ENCODE results near the gene RAB34. TPM values are rescaled to one million over a fixed set of nuclear protein-coding genes. Genes with fewer than 3 reads are reported as not detected.
A peak's percentile ranks its signal among the peaks of the same experiment; 100 is the strongest.

RAB34 gene
- polyA plus RNA-seq, 2 of the 4 experiments (the other 2 are of a cell fraction): 211 to 288 TPM

DNA sequence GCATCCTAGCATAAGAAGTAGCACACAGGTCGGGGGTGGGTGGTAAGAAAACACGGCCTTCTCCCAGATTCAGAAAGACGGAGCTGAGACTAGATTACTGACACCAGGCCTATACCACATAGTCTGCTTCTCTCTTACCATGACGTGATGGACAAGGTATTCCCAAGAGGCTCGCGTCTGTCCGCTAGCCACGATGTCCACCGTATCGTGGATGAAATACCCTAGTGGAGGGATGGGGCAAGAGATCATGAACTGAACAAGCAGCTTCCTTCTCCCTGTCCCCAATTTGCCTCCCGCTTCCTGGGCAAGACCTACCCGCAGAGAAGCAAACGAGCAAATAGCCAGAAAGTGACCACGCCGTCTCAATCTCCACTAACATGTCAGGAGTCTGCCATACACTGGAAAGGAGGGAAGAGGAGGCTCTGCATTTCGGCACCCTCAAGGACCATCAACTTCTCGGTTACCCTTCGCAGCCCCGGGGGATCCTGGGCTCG, 7.5 kb upstream of the RAB34 start (continued):
- no peak for TF ChIP-seq ATOH8 (CRISPR knock-in tag; IDR thresholded peaks at IDR 0.05; ENCODE audit: low read depth)
- TF ChIP-seq TP53 (CRISPR knock-in tag; IDR thresholded peaks at IDR 0.05): no peak; the same call in 1 of the 2 replicates
- no peak for TF ChIP-seq ELK1 (IDR thresholded peaks at IDR 0.05; ENCODE audit: low read depth, low read length)
- TF ChIP-seq BHLHE40 (IDR thresholded peaks at IDR 0.05; ENCODE audit: low read depth, low read length): no peak
- no peak for TF ChIP-seq CBX8 (IDR thresholded peaks at IDR 0.05)
- TF ChIP-seq SREBF2 (IDR thresholded peaks at IDR 0.05): no peak
- no peak for TF ChIP-seq MYC (IDR thresholded peaks at IDR 0.05; ENCODE audit: borderline replicate concordance, low read length)
- TF ChIP-seq CEBPB (IDR thresholded peaks at IDR 0.05): no peak; a peak in 1 of 4 replicates
- TF ChIP-seq RFX5 (IDR thresholded peaks at IDR 0.05): no peak
- TF ChIP-seq USF2 (IDR thresholded peaks at IDR 0.05): no peak
- TF ChIP-seq JUN (IDR thresholded peaks at IDR 0.05): peak; percentile 27 to 84; a peak in 4 of 5 replicates
- TF ChIP-seq NPAS2 (CRISPR knock-in tag; IDR thresholded peaks at IDR 0.05; ENCODE audit: borderline replicate concordance): no peak
- TF ChIP-seq MAFK (IDR thresholded peaks at IDR 0.05; ENCODE audit: partially characterized antibody): no peak
- no peak; the same call in 1 of the 2 replicates for TF ChIP-seq GATA3 (IDR thresholded peaks at IDR 0.05; ENCODE audit: borderline replicate concordance)
- TF ChIP-seq KDM5A (IDR thresholded peaks at IDR 0.05): no peak
- TF ChIP-seq HDAC2 (IDR thresholded peaks at IDR 0.05): no peak
- TF ChIP-seq POLR2AphosphoS2 (conservative IDR thresholded peaks at IDR 0.05; ENCODE audit: low read length): peak; percentile 86
- TF ChIP-seq PHF8 (IDR thresholded peaks at IDR 0.05; ENCODE audit: borderline replicate concordance, low read depth): no peak
- TF ChIP-seq, protein P1, sequence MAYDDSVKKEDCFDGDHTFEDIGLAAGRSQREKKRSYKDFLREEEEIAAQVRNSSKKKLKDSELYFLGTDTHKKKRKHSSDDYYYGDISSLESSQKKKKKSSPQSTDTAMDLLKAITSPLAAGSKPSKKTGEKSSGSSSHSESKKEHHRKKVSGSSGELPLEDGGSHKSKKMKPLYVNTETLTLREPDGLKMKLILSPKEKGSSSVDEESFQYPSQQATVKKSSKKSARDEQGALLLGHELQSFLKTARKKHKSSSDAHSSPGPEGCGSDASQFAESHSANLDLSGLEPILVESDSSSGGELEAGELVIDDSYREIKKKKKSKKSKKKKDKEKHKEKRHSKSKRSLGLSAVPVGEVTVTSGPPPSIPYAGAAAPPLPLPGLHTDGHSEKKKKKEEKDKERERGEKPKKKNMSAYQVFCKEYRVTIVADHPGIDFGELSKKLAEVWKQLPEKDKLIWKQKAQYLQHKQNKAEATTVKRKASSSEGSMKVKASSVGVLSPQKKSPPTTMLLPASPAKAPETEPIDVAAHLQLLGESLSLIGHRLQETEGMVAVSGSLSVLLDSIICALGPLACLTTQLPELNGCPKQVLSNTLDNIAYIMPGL (CRISPR knock-in tag; IDR thresholded peaks at IDR 0.05; ENCODE audit: borderline replicate concordance): no peak
- TF ChIP-seq TFCP2L1 (CRISPR knock-in tag; IDR thresholded peaks at IDR 0.05): peak; percentile 85
- TF ChIP-seq EHMT2 (IDR thresholded peaks at IDR 0.05; ENCODE audit: low read depth): no peak
- TF ChIP-seq RAD21 (conservative IDR thresholded peaks at IDR 0.05 in 1 of 2, IDR thresholded peaks at IDR 0.05 in 1 of 2): no peak; a peak in 1 of 5 replicates
- peak; percentile 84; the same call in 1 of the 2 replicates for TF ChIP-seq FOSB (CRISPR knock-in tag; IDR thresholded peaks at IDR 0.05)
- TF ChIP-seq EP300 (IDR thresholded peaks at IDR 0.05): no peak
- TF ChIP-seq ZNF302 (CRISPR knock-in tag; IDR thresholded peaks at IDR 0.05): no peak
- no peak for TF ChIP-seq ZSCAN20 (CRISPR knock-in tag; IDR thresholded peaks at IDR 0.05)
- TF ChIP-seq, protein P2, sequence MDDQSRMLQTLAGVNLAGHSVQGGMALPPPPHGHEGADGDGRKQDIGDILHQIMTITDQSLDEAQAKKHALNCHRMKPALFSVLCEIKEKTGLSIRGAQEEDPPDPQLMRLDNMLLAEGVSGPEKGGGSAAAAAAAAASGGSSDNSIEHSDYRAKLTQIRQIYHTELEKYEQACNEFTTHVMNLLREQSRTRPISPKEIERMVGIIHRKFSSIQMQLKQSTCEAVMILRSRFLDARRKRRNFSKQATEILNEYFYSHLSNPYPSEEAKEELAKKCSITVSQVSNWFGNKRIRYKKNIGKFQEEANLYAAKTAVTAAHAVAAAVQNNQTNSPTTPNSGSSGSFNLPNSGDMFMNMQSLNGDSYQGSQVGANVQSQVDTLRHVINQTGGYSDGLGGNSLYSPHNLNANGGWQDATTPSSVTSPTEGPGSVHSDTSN (IDR thresholded peaks at IDR 0.05): peak; percentile 65
- peak; percentile 89 for TF ChIP-seq RARB (CRISPR knock-in tag; IDR thresholded peaks at IDR 0.05)
- no peak for TF ChIP-seq EHF (CRISPR knock-in tag; IDR thresholded peaks at IDR 0.05)

Measured in A549 (cell line).